Stimulated activated memory B cell treated with anti-CD40 and anti-IgM and Interleukin-4, amounts not matched to agents 10 μg/mL and 1 μg/mL and 100 μg/mL, for 72 hours (primary cell): Measurements from ENCODE around the gene MEA1.
A peak's percentile ranks its signal among the peaks of the same experiment; 100 is the strongest.
"Not testable (repeated sequence)": the region's sequence is repeated elsewhere in the genome, so short reads cannot be mapped to it uniquely, and the experiment has no call there.

Experiments
- ATAC-seq: fragments of 150-1000 bp; cut with Tn5 transposase; 2 replicates; pipeline ENCODE4 v1.10.0; 2021
- H3K27ac Mint-ChIP-seq: one replicate; pipeline ENCODE4 v1.8.0; 2022; ENCODE audit warnings: mild to moderate bottlenecking, mixed read lengths
- H3K27me3 Mint-ChIP-seq: one replicate; pipeline ENCODE4 v1.8.0; 2022; ENCODE audit warnings: mixed read lengths
- H3K36me3 Mint-ChIP-seq: one replicate; pipeline ENCODE4 v1.8.0; 2022; ENCODE audit warnings: mixed read lengths
- H3K4me1 Mint-ChIP-seq: one replicate; pipeline ENCODE4 v1.8.0; 2022; ENCODE audit warnings: mixed read lengths
- H3K4me3 Mint-ChIP-seq: one replicate; pipeline ENCODE4 v1.8.0; 2022; ENCODE audit warnings: mild to moderate bottlenecking, moderate library complexity, mixed read lengths
- H3K9me3 Mint-ChIP-seq: one replicate; pipeline ENCODE4 v1.8.0; 2022; ENCODE audit warnings: mixed read lengths

MEA1 gene

DNA sequence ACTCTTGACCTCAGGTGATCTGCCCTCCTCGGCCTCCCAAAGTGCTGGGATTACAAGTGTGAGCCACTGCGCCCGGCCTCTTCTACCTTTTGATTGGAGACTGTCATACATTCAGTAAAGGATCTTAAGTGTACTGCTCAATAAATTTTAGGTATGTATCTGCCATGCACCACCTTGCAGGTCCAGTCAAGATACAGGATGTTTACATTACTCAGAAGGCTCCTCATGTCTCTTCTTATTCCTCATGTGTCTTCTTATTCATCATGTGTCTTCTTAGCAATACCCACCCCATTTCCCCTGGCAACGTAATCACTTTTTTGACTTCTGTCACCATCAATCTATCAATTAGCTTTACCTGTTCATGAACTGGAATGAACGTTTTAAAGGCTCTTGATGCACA, 7.9 kb downstream of the MEA1 start:
- peaks cover 8% of the 10 kb centered on the region for H3K4me1 Mint-ChIP-seq
- no peak overlapping the region for H3K27ac Mint-ChIP-seq
- no peaks in the 10 kb centered on the region for H3K9me3 Mint-ChIP-seq
- H3K36me3 Mint-ChIP-seq, result peaks cover 31% of the 10 kb centered on the region
- no peak overlapping the region for H3K4me3 Mint-ChIP-seq
- no peak for ATAC-seq
- no peaks in the 10 kb centered on the region for H3K27me3 Mint-ChIP-seq

DNA sequence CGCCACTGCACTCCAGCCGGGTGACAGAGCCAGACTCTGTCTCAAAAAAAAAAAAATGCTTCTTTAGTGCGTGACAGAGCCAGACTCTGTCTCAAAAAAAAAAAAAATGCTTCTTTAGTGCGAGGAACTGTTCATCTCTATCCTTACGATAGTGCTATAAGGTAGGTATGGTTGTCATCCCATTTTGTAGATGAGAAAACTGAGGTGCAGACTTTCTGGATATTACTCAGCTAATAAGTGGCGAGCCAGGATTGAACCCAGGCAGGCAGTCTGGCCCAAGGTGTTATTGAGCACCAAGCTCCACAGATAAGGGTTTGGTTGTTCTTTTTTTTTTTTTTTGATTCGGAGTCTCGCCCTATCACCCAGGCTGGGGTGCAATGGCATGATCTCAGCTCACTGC, 11.9 kb downstream of the MEA1 start:
- ATAC-seq, result no peak
- no peak overlapping the region for H3K27ac Mint-ChIP-seq
- peaks cover 19% of the 10 kb centered on the region for H3K36me3 Mint-ChIP-seq
- no peak overlapping the region for H3K4me3 Mint-ChIP-seq
- H3K9me3 Mint-ChIP-seq, result no peaks in the 10 kb centered on the region
- H3K27me3 Mint-ChIP-seq, result no peaks in the 10 kb centered on the region
- H3K4me1 Mint-ChIP-seq, result peaks cover 5% of the 10 kb centered on the region

DNA sequence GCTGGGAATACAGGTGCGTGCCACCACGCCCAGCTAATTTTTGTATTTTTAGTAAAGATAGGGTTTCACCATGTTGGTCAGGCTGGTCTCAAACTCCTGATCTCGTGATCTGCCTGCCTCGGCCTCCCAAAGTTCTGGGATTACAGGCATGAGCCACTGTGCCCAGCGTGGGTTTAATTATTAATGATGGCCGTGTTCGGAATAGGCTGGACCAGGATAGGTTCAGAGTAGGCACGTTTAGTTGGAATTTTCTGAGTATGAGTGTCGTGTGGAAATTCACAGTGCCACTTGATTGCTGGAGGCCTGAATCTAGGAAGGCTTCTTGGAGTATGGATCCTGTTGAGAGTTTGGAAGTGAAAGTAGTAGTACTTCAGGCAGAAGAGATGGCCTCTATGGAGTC, 15.5 kb downstream of the MEA1 start:
- peaks cover 13% of the 10 kb centered on the region for H3K36me3 Mint-ChIP-seq
- not testable (repeated sequence) for H3K9me3 Mint-ChIP-seq, H3K27me3 Mint-ChIP-seq, ATAC-seq, H3K4me1 Mint-ChIP-seq, H3K4me3 Mint-ChIP-seq, H3K27ac Mint-ChIP-seq

DNA sequence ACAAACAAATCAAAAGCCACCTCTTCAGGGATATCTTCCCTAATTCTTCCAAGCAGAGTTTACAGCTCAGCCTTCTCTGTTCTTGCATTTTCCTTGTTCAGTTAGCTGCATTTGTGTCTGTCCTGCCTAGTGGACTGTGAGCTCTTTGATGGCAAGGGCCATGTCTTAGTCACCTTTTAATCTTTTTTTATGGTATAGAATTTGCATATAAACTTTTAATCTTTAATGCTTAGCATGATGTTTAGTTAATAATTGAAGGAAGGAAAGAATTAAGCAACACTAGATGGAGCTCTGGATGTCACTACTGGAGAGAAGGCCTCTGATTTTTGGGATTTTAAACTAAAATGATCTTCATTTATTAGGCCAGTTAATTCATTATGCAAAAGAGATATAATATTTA, 17.2 kb downstream of the MEA1 start:
- ATAC-seq, result no peak
- Mint-ChIP-seq H3K4me3 (no peak overlapping the region), H3K27me3 (no peaks in the 10 kb centered on the region), H3K9me3 (no peaks in the 10 kb centered on the region), H3K4me1 (peaks cover 5% of the 10 kb centered on the region), H3K27ac (no peak overlapping the region), H3K36me3 (peaks cover 13% of the 10 kb centered on the region)

DNA sequence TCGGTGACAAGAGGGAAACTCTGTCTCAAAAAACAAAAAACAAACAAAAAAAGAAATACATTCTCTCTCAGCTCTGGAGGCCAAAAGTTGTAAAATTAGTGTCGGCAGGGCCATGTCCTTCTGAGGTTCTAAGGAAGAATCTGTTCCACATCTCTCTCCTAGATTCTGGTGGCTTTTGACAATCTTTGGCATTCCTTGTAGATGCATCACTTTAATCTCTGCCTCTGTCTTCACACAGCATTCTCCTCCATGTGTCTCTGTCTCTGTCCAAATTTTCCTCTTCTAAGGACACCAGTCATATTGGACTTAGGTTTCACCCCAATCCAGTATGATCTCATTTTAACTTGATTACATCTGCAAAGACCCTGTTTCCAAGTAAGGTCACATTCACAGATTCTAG, 20.3 kb downstream of the MEA1 start:
- no peak overlapping the region for H3K4me3 Mint-ChIP-seq
- no peaks in the 10 kb centered on the region for H3K27me3 Mint-ChIP-seq
- no peaks in the 10 kb centered on the region for H3K9me3 Mint-ChIP-seq
- ATAC-seq, result no peak
- H3K27ac Mint-ChIP-seq, result no peak overlapping the region
- H3K36me3 Mint-ChIP-seq, result peaks cover 29% of the 10 kb centered on the region
- H3K4me1 Mint-ChIP-seq, result peaks cover 1% of the 10 kb centered on the region

DNA sequence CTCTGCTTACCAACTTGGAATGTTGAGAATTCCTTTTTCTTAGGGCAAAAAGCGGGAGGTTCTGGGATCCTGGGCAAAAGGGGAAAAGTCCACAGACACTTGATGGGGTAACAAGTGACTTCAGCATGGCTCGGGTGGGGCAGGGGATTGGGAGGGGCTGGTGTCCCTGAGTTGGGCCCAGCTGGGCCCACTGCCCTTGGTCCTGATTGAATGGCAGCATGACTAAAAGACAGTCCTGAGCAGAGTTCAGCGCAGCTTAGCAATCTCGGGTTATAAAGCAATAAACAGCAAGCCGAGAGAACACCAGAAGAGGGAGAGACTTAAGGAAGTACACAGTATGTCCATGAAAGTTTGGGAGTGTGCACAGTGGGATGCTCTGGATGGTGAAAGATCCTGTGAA, 23.8 kb downstream of the MEA1 start:
- Mint-ChIP-seq H3K4me3 (no peak overlapping the region), H3K4me1 (peaks cover 36% of the 10 kb centered on the region), H3K27ac (no peak overlapping the region), H3K9me3 (no peaks in the 10 kb centered on the region), H3K27me3 (no peaks in the 10 kb centered on the region), H3K36me3 (peaks cover 36% of the 10 kb centered on the region)
- ATAC-seq, result no peak

DNA sequence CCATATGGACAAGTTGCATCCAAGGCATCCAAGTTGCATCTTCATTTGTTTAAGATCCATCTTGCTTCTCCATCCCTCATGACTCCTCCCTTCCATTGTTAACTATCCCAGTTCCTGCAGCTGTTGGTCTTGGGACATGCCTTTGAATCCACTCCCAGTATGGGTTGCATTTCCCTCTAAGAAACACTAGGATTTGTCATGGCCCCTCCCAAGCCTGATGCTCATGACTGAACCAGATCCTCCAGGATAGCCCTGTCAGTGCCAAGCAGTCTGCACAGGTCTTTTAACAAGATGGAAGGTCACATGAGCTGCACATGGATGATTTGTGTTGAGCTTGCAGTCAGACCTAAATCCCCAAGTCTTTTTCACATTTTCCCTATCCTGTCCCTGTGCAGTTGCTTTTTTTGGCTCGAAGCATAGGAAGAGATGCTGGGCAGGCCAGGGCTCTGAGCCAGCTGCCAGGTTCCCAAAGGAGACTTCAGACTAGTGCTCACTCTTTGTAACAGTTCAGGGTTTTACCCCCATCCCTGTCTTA, 25.2 kb downstream of the MEA1 start:
- peaks cover 34% of the 10 kb centered on the region for H3K36me3 Mint-ChIP-seq
- H3K27me3 Mint-ChIP-seq, result no peaks in the 10 kb centered on the region
- H3K9me3 Mint-ChIP-seq, result no peaks in the 10 kb centered on the region
- no peak overlapping the region for H3K4me3 Mint-ChIP-seq
- no peak overlapping the region for H3K27ac Mint-ChIP-seq
- peaks cover 45% of the 10 kb centered on the region for H3K4me1 Mint-ChIP-seq
- ATAC-seq, result no peak

DNA sequence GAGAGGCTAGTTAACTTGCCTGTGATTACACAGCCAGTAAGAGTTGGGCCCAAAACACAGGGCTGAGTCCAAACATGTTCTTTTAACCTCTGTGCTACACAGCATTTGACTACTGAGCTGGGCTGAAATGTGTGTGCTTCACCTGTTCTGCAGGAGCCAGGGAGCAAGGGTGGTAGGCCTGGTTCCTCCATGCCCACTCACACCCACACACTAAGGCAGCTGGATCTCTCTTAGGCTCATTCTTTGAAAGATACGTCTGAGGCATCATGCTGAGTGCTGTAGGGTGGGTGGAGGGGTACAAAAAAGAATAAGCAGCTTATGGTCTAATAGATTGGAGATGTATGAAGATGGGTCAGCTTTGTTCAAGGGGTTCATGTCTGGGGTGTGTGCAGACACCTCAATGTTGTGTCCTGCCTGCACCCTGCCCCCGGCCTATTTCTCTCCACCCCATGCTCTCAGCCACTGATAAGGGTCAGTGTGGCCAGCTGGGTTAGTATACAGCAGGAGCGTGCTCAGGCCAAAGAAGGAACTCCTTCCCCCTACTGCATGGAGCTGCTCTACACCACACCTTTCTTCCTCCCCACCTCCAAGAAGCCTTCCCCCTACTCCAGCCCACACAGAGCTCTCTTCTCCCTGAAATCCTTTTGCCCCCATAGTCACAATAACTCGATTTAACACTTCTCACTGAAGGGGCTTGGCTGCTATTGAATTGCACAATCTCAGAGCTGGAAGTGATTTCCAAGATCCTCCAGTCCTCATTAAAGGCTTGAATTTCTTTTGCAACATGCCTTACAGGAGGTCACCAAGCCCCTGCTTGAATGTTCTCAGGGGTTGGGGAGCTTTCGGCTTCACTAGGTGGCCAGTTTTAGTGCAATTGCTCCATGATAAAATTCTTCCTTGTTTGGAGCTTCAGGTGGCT, 26.0 kb downstream of the MEA1 start:
- Mint-ChIP-seq H3K4me3 (no peak overlapping the region), H3K9me3 (no peaks in the 10 kb centered on the region), H3K36me3 (peaks cover 31% of the 10 kb centered on the region), H3K27ac (peak overlapping the region; percentile 81), H3K4me1 (peaks cover 46% of the 10 kb centered on the region), H3K27me3 (no peaks in the 10 kb centered on the region)
- no peak for ATAC-seq

DNA sequence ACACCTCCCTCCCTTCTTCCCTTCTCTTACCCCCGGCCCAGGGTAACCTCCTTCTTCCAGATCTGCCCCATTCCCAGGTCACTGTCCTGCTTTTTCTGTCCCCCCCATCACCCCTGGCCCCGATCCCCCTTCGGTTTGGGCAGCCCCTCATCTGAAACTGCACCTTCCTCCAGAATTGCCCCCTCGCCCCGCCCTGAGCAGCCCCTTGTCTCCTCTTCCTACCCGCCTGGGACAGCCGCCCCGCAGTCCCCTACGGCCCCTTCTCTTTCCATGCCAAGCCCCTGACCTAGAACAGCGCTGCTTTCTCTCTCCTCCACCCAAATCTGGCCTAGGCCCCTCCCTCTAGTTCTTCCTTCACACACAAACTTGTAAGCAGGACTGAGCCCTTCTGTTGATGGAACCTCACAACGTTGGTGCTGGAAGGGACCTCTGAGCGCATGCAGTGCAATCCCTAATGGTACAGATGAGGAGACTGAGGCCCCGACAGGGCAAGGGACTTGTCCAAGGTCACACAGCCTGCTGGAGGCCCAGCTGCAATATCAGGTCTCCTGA, 28.7 kb downstream of the MEA1 start:
- peaks cover 21% of the 10 kb centered on the region for H3K36me3 Mint-ChIP-seq
- peaks cover 48% of the 10 kb centered on the region for H3K4me1 Mint-ChIP-seq

DNA sequence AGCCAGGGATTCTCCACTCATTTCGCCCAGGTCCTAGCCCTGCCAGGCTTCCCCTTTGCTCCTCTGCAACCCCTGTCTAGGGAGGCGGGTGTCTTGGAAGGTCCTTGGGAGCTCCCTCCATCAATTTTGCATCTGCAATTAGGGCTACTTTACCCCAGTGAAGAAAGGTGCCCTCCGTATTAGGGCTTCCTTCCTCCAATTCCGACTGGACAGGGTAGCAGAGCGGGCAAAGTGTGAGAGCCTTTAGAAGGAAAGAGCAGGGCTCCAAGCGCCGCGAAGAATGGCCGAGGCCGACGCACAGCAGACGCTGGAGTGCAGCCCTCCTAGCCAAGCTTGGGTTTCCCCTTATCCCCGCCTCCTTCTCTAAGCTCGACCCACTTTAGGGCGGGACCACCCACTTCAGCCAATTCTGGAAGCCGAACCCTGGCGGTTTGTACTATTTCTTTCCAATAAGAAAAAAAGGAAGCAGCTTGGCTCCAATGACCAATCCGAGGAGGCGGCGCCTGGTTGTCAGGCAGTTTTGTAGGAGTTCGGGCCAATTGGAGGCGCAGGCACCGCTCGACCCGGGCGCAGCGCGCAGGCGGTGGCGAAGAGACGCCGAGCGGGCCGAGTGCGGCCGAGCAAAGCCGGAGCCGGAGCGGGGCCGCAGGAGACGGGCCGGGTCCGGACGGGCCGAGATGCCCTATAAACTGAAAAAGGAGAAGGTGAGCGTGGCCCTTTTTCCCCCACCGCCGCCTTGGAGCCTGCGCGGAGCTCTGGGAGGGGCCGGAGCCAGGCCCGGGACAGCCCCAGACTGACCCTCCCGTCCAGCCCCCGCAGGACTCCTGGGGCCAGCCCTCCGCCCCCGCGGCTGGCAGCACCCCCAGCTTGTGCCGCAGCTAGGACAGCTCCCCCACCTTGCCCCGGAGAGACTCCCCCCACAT, 29.5 kb downstream of the MEA1 start, which contains the start of gene PPP2R5D:
Gene PPP2R5D (plus strand): TSS at position 570 of the 923 bp plus-strand sequence. CDS start 108 bp downstream, at position 678.
- Mint-ChIP-seq H3K36me3 (peaks cover 14% of the 10 kb centered on the region), H3K27me3 (no peaks in the 10 kb centered on the region), H3K4me3 (peak within 1 kb of the TSS; percentile 92), H3K9me3 (no peaks in the 10 kb centered on the region), H3K4me1 (peaks cover 55% of the 10 kb centered on the region), H3K27ac (peak within 1 kb of the TSS; percentile 81)
- peak; percentile 98 for ATAC-seq

More for the DNA sequence above, 28.7 kb downstream of the MEA1 start:
- no peak for ATAC-seq
- no peaks in the 10 kb centered on the region for H3K27me3 Mint-ChIP-seq
- H3K4me3 Mint-ChIP-seq, result peak overlapping the region; percentile 92
- no peaks in the 10 kb centered on the region for H3K9me3 Mint-ChIP-seq
- H3K27ac Mint-ChIP-seq, result peak overlapping the region; percentile 81

DNA sequence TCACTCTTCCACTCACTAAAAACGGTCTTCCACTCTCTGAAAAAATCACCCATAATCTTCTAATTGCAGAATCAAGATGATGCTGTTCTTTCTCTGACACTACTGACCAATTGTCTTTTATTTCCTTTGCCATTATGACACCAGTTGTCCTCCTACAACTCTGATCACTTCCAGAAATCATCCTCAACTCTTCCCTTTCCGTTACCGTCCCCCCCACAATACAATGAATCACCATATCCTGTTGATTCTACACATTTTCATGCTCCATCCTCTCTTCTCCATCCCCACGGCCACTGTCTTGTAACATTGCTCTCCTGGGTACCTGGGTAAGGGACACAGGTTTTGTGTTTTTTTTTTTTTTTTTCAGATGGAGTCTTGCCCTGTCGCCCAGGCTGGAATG, 31.9 kb downstream of the MEA1 start:
- no peak for ATAC-seq
- H3K4me3 Mint-ChIP-seq, result no peak overlapping the region
- no peak overlapping the region for H3K27ac Mint-ChIP-seq
- H3K4me1 Mint-ChIP-seq, result peaks cover 55% of the 10 kb centered on the region
- no peaks in the 10 kb centered on the region for H3K9me3 Mint-ChIP-seq
- peaks cover 3% of the 10 kb centered on the region for H3K36me3 Mint-ChIP-seq
- no peaks in the 10 kb centered on the region for H3K27me3 Mint-ChIP-seq

DNA sequence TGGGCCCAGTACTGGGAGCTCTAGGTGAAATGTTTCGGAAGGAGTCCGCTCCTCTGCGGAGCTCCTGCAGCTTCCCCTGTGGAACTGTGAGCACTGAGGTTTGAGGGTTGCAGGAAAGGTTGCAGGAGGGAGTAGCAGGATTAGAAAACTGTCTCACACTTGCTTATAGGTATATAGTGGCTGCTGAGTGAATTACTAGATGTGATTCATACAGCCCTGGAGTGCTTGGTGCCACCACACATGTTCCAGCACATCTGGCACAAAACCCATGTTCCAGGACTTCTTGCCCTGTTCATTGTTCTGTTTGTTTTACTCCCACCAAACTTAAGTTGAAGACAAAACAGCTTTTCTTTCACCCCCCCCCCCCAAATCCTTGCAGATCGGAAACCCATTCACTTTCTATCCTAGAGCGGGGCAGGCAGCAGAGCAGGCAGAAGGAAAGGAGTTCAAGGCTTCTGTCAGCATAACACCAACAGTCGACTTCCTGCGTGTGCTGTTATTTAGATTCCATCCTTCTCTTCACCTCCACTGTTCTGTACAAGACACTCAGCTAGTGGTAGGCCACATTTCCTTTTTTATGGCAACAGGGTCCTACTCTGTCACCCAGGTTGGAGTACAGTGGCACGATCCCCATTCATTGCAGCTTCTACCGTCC, 34.1 kb downstream of the MEA1 start:
- Mint-ChIP-seq H3K4me3 (peak overlapping the region; percentile 84), H3K27me3 (no peaks in the 10 kb centered on the region), H3K27ac (peak overlapping the region; percentile 93), H3K36me3 (peaks cover 6% of the 10 kb centered on the region), H3K4me1 (peaks cover 49% of the 10 kb centered on the region), H3K9me3 (no peaks in the 10 kb centered on the region)
- no peak for ATAC-seq

DNA sequence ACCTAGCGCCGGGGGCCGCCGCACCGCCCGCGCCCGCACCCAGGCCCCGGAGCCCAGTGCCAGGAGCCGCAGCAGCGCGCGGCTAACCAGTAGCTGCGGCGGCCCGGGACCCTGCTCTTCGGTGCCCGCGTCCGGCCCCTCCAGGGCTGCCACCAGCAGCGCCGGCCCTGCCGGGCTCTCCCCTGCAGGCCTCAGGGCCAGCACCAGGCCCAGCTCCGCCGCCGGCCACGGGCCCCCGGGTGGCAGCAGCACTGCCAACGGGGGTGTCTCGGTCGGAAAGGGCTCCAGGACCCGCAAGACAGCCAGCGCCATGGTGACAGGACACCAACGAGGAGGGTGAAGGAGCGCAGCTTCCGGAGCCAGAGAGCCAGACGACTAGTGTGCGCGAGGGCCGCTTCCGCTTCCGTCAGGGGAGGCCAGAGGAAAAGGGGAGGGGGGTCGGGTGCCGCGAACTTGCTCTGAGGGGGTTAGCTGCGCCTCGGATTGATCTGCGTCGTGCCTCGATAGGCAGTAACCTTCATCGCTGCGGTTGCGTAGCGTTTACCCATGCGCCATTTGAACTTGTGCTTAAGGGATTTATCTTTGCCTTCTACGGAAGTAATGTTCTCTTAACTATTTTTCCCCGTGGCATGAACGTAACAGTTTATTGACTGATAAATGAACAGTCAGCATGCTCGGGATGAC, 34.8 kb downstream of the MEA1 start, which contains the start of gene PEX6:
Gene PEX6 (minus strand): TSS at position 343 of the 684 bp plus-strand sequence. CDS start 31 bp downstream, at position 312.
- Mint-ChIP-seq H3K27me3 (no peaks in the 10 kb centered on the region), H3K36me3 (peaks cover 7% of the 10 kb centered on the region), H3K4me1 (peaks cover 47% of the 10 kb centered on the region), H3K4me3 (peak within 1 kb of the TSS; percentile 84), H3K9me3 (no peaks in the 10 kb centered on the region), H3K27ac (peak within 1 kb of the TSS; percentile 93)
- ATAC-seq, result peak; percentile 99

DNA sequence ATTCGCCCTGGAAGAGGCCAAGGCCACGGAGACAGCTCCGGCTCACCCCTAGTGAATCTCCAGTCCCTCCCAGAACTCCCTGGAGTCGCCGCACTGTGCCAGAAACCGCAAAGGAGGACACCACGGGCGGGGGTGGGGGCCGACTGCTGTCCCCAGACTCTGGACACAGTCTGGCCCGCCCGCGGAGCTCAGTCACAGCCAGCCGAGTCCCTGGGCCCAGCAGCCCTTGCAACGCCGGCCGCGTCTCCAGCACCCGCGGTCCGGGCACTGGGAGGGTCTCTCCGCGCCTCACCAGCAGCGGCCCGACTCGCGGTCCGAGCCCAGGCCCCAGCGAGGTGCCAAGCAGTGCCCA, 35.3 kb downstream of the MEA1 start:
- H3K27me3 Mint-ChIP-seq, result no peaks in the 10 kb centered on the region
- no peak for ATAC-seq
- H3K4me1 Mint-ChIP-seq, result peaks cover 42% of the 10 kb centered on the region
- peak overlapping the region; percentile 83 for H3K4me3 Mint-ChIP-seq
- no peaks in the 10 kb centered on the region for H3K9me3 Mint-ChIP-seq
- H3K27ac Mint-ChIP-seq, result peak overlapping the region; percentile 93
- peaks cover 10% of the 10 kb centered on the region for H3K36me3 Mint-ChIP-seq
